ENCODE measurements around the gene ZBTB4.

The ZBTB4 gene

GRCh38 chr17:7502171-7502847 lies 22.9 kb upstream of the ZBTB4 start:
- no peak for DNase-seq (ENCODE audit: low read depth)
- no peak overlapping the region for H3K4me3 ChIP-seq (ENCODE audit: low read depth, low read length)
- in situ Hi-C loops (cut with HindIII; ENCODE audit: low sequenced_read_pairs), result no loop called here
- TF ChIP-seq, protein P1, sequence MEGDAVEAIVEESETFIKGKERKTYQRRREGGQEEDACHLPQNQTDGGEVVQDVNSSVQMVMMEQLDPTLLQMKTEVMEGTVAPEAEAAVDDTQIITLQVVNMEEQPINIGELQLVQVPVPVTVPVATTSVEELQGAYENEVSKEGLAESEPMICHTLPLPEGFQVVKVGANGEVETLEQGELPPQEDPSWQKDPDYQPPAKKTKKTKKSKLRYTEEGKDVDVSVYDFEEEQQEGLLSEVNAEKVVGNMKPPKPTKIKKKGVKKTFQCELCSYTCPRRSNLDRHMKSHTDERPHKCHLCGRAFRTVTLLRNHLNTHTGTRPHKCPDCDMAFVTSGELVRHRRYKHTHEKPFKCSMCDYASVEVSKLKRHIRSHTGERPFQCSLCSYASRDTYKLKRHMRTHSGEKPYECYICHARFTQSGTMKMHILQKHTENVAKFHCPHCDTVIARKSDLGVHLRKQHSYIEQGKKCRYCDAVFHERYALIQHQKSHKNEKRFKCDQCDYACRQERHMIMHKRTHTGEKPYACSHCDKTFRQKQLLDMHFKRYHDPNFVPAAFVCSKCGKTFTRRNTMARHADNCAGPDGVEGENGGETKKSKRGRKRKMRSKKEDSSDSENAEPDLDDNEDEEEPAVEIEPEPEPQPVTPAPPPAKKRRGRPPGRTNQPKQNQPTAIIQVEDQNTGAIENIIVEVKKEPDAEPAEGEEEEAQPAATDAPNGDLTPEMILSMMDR (IDR thresholded peaks at IDR 0.05; ENCODE audit: low read depth, low read length, missing control alignments), result no peak

DNA sequence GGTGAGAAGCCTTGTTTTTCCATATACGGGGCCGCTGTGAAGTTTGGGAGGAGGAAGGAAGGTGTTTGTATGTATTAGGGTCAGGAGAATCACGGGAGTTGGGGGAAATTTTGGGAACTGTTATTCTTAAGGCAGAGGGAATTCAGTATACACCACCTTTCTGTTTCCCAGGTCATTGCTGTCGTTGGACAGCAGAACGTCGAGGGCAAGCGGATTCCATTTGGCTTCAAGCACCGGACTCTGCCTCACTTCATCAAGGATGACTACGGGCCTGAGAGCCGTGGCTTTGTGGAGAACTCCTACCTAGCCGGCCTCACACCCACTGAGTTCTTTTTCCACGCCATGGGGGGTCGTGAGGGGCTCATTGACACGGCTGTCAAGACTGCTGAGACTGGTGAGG lies 22.3 kb upstream of the ZBTB4 start:
- TF ChIP-seq, protein P1 (IDR thresholded peaks at IDR 0.05; ENCODE audit: low read depth, low read length, missing control alignments), result no peak
- in situ Hi-C loops (cut with HindIII; ENCODE audit: low sequenced_read_pairs), result no loop called here
- no peak overlapping the region for H3K4me3 ChIP-seq (ENCODE audit: low read depth, low read length)
- no peak for DNase-seq (ENCODE audit: low read depth)

DNA sequence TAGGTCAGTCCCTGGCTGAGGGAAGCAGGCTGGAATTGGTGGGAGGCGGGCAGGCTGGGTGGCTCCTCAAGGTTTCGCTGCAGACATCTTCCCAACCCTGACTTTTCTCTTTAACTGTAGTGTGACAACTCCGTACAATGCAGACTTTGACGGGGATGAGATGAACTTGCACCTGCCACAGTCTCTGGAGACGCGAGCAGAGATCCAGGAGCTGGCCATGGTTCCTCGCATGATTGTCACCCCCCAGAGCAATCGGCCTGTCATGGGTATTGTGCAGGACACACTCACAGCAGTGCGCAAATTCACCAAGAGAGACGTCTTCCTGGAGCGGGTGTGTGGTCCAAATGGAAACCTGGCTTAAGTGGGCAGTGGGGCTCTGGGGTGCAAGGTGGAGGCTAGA lies 19.7 kb upstream of the ZBTB4 start:
- TF ChIP-seq, protein P1 (IDR thresholded peaks at IDR 0.05; ENCODE audit: low read depth, low read length, missing control alignments), result no peak
- H3K4me3 ChIP-seq (ENCODE audit: low read depth, low read length), result no peak overlapping the region
- in situ Hi-C loops (cut with HindIII; ENCODE audit: low sequenced_read_pairs), result no loop called here
- no peak for DNase-seq (ENCODE audit: low read depth)

- in situ Hi-C loops (cut with HindIII; ENCODE audit: low sequenced_read_pairs), result no loop called here
- DNase-seq (ENCODE audit: low read depth), result no peak
- H3K4me3 ChIP-seq (ENCODE audit: low read depth, low read length), result no peak overlapping the region
- TF ChIP-seq, protein P1 (IDR thresholded peaks at IDR 0.05; ENCODE audit: low read depth, low read length, missing control alignments), result no peak
Observed at GRCh38 chr17:7497636-7498035, 18.2 kb upstream of the ZBTB4 start.

- in situ Hi-C loops (cut with HindIII; ENCODE audit: low sequenced_read_pairs), result no loop called here
- TF ChIP-seq, protein P1 (IDR thresholded peaks at IDR 0.05; ENCODE audit: low read depth, low read length, missing control alignments), result no peak
- no peak for DNase-seq (ENCODE audit: low read depth)
- H3K4me3 ChIP-seq (ENCODE audit: low read depth, low read length), result no peak overlapping the region
Observed at GRCh38 chr17:7497228-7497627, 17.8 kb upstream of the ZBTB4 start.

DNA sequence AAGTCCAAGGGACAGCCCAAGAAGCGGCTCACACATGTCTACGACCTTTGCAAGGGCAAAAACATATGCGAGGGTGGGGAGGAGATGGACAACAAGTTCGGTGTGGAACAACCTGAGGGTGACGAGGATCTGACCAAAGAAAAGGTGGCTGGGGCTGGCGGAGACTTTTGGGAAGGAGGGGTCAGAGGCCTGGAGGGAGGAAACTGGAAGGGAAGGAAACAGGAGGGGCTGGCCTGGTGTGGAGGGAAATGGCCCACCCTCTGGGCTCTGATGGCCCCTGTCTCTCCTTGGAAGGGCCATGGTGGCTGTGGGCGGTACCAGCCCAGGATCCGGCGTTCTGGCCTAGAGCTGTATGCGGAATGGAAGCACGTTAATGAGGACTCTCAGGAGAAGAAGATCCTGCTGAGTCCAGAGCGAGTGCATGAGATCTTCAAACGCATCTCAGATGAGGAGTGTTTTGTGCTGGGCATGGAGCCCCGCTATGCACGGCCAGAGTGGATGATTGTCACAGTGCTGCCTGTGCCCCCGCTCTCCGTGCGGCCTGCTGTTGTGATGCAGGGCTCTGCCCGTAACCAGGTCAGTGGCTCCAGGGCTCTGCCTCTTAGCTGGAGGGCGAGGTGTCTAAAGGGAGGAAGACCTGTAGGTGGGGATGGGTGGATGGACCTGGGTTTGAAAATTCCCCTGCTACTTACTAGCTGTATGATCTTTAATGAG lies 17.2 kb upstream of the ZBTB4 start:
- in situ Hi-C loops (cut with HindIII; ENCODE audit: low sequenced_read_pairs), result no loop called here
- DNase-seq (ENCODE audit: low read depth), result no peak
- TF ChIP-seq, protein P1 (IDR thresholded peaks at IDR 0.05; ENCODE audit: low read depth, low read length, missing control alignments), result no peak
- H3K4me3 ChIP-seq (ENCODE audit: low read depth, low read length), result no peak overlapping the region

Data from astrocyte of the cerebellum (primary cell).